Measurements from ENCODE around the gene FAM13B.
"Not testable (repeated sequence)": the region's sequence is repeated elsewhere in the genome, so short reads cannot be mapped to it uniquely, and the experiment has no call there.

Gene FAM13B

DNA sequence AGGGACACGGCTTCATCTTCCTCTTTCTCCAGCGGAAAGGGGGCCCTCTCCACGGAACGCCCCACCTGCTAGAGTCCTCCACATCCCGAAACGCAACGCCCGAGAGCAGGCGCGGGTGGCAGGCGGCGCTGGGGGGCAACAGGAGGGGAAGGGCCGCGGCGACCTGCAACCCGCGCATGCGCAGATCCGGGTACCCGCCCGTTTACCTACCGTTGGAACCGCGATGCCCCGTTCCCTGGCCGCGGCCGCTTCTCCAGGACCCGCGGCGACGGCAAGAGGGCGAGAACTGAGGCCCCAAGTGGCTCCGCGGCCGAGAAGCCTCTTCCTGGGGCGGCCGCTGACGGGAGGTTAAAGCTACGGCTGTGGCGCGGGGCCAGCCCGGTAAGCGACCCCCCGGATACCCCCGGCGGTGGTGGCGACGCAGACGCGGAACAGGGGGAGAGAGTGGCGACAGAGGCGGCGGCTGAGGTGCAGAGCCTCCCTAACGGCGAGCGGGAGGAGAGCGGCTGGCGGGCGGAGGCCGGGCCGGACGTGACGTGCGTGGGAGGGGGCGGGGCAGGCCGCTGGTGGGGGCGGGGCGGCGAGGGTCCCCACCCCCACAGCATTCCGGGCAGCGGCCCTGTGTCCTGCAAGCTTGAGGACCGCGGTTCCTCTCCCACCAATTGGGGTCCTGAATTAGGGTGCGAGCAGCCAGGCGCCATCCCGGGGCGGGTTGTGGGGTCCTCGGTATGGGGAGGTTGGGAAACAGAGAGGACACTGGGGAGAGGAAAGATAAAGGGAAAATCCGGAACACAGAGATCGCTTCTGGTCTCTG, at the start of gene FAM13B:
TSS of gene FAM13B (minus strand) at position 508 of the 814 bp plus-strand sequence. CDS start 13,968 bp downstream, outside the sequence.
- Histone ChIP-seq H3K27ac (peak within 1 kb of the TSS; percentile 79 to 100 (median 96)), H3K4me3 (peak within 1 kb of the TSS; percentile 73 to 100 (median 97))

DNA sequence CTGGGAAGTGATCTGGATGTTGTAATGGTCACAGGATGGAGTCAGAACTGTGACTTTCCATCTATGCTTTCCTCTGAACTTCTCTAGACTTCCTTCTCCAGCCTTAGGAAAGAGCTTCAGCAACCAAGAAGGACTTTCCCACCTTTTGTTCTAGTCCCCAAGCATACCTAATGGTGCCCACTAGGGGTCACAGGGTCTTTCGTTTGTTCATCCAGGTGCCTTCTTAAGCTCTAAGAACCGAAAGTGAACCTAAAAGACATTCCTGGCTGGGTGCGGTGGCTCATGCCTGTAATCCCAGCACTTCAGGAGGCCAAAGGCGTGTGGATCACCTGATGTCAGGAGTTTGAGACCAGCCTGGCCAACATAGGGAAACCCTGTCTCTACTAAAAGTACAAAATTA, 49.2 kb upstream of the FAM13B start:
- no peak overlapping the region for H3K4me3 ChIP-seq

DNA sequence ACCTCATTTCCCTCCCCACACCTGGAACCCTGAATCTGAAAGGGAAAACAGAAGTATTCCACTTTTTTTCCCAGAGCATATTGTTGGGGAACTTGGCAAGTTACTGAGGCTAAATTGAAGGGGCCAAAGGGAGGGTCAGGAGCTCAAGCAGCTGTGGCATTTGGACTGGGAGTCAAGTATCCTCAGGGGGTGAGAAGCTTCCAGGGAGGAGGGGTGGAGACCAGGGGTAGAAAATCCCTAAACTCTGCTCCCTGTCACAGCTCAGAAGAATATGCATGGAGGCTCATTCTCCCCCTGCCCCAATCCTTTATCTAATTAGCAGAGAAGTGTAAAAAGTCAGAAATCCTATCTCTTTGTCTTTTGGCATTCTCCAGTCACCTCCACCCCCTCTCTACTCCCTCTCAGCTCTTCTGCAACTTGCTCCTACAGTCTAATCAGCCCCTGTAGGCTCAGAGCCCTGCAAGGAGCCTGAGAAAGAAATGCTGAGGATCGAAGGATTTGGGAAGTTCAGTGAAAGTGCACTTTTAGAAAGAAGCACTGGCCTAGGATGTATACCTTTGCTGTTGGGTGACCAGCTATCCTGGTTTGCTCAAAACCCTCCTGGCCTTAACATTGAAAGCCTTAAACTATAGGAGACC, 45.2 kb upstream of the FAM13B start:
- Histone ChIP-seq H3K27ac (no peak overlapping the region), H3K4me3 (no peak overlapping the region)

More for the DNA sequence above, 49.2 kb upstream of the FAM13B start:
- H3K27ac ChIP-seq, result no peak overlapping the region

DNA sequence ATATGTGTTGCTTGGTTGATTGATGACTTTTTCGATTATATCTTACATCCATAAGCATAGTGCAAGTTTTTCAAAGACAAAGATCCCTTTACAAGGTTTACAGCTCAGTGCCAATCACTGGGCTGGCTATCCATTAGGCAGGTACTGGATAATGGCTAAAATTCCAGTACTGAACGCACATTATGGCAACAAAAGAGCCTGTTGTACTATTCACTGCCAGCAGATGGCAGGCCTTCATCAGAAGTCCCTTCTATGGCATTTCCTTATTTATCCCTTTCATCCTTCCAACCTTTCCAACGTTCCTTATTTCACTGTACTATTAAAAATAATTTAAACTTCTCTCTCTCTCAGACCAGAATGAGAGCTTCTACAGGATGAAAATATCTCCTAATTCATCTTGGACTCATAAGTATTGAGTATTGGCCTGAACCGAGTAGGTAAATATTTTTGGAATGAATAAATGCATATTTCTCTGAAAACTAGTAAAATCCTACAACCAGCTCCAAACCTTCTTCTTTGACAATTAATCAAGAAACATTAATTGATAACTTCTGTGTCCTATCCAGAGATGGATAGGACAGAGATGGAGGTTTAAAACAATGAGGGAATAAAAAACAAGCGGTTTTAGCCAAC, 44.3 kb upstream of the FAM13B start:
- Histone ChIP-seq H3K27ac (no peak overlapping the region), H3K4me3 (no peak overlapping the region)

DNA sequence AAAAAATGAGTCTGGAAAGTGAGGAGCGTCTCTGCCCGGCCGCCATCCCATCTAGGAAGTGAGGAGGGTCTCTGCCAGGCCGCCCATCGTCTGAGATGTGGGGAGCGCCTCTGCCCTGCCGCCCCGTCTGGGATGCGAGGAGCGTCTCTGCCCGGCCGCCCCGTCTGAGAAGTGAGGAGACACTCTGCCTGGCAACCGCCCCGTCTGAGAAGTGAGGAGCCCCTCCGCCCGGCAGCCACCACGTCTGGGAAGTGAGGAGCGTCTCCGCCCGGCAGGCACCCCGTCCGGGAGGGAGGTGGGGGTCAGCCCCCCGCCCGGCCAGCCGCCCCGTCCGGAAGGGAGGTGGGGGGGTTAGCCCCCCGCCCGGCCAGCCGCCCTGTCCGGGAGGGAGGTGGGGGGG, 37.1 kb upstream of the FAM13B start:
- H3K4me3 ChIP-seq, result not testable (repeated sequence)

DNA sequence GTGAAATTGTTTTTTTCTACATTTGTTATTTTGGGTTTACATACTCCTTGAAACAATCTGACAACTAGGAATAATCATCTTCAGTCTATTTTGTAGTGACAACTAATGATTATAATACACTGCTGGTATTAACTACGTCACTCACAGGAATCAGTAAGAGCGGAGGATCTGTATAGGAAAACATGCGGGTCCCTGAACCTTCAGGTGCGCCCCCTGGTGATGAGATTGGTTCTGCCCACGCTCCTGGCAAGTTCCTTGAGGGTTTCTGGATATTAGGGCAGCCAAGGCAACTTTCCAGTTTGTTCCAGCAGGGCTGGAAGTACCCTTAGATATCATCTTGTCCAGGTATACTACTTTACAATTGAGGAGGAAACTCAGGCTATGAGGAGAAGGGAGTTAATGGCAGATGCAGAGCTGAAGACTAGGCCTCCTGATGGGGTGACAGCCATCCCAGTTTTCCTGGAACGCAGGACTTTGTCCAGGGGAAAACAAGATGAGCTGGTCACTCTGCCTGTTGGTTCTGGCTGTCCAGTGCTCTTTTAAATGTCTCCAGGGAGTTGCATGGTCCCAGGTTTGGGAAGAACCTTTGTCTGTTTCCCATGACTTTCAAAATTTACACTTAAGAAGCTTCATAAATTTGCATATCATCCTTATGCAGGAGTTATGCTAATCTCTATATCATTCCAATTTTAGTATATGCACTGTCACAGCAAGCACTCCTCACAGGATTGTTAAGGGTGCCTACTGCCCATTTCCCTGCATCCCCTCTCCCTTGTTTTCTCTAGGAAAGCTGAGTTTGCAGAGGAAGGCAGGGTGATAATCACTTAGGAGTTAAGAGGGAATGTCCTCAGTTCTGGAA, 36.1 kb upstream of the FAM13B start:
- no peak overlapping the region for H3K27ac ChIP-seq
- H3K4me3 ChIP-seq, result no peak overlapping the region

More for the DNA sequence above, 37.1 kb upstream of the FAM13B start:
- H3K27ac ChIP-seq, result not testable (repeated sequence)

DNA sequence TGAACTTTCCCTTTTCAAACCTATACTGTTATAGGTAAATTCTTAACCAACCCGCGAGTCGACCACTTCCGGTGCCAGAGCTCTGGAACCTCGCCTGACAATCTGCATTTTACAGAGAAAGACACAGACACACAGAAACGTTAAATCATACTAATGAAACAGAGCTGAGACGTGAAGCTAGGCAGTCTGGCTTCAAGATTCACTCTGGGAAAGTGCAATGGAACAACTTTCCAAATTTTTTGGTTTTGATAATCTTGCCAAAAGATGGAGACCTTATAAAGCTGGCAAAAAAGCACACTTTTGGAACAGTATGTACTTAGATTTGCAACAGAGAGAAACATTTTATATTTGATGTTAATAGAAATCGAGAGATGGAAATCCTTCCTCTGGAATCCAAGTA, 35.1 kb upstream of the FAM13B start:
- H3K4me3 ChIP-seq, result no peak overlapping the region
- no peak overlapping the region for H3K27ac ChIP-seq

DNA sequence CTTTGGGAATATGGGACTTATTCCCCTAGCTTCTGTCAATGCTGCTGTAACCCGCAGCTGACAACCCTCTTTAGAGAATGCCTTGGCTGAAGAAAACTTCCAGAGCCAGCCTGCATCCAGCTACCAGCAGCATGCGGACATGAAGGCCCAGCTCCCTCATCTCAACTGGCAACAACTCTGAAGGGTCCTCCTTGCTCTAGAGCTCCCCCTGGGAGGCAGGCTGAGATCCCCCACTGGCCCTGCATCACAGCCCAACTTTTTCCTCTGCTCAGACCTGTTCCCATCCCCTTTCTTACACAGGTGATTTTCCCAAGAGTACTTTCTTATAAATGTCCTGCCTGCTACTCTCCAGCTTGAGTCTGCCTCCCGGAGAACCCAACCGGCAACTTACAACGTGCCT, 32.2 kb upstream of the FAM13B start:
- no peak overlapping the region for H3K4me3 ChIP-seq
- no peak overlapping the region for H3K27ac ChIP-seq

DNA sequence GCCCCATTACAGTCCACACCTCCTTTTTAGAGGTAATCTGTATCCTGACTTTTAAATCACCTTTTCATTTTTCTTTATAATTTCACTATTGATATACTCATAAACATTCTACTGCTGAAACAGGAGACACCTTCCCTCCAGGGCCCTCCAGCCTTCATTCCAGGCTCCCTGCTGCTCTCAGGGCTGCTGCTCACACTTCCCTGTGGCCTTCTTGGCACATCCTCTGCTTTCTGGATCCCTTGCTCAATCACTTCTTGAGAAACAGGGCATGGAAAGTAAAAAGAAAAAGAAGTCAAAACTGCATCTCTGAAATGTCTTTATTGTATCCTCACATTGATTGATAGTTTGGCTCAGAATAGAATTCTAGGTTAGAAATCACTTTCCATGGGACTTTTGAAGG, 31.6 kb upstream of the FAM13B start:
- Histone ChIP-seq H3K27ac (no peak overlapping the region), H3K4me3 (no peak overlapping the region)

DNA sequence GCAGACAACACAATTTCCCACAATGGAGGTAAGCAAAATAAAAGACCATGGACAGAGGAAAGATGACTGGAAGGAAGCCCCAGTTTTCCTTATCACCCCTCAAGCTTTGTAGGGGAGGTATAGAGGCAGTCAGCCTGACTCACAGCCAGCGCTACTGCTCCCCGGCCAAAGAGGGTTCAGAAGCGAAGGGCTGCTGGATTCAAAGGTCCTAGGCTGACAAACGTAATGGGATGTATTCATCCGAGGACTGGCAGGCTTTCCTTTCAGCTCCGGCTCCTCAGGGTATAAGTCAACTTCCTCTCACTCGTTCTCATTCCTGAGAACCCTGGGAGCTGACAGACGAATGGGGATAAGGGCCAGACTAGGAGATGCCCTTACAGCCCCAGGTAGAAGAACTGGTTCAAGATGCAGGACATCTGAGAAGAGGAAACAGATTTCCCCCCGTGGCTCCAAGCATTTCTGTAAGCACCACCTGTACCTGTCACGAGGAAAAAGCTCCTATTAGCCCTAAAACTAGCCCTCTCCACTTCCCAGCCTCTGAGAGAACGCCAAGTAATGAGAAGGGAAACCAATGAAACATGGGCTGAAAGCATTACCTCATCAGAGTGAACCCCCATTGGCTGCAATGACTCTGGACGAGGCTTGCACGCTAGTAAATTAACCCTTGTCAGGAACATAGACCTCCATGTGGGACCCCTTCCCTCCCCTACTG, 22.1 kb upstream of the FAM13B start:
- no peak overlapping the region for H3K4me3 ChIP-seq
- H3K27ac ChIP-seq, result no peak overlapping the region

DNA sequence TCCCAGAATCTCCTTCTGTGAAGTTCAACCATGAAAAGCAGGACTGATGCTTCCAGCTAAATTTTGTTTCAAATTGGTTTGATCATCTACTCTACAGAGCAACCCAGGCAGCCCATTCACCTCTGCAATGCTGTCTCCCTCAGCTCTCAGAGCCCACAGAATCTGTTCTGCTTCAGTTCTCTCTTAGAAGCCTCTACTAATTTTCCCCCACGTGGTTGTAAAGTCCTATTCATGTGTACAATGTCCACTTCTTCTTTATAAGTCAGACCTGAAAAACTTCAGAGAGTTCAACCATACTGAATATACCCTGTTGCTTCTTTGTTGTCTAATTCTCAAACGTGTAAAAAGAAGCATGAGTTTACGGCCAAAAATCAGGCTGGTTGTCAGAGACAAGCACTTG, 21.3 kb upstream of the FAM13B start:
- Histone ChIP-seq H3K27ac (no peak overlapping the region), H3K4me3 (no peak overlapping the region)

DNA sequence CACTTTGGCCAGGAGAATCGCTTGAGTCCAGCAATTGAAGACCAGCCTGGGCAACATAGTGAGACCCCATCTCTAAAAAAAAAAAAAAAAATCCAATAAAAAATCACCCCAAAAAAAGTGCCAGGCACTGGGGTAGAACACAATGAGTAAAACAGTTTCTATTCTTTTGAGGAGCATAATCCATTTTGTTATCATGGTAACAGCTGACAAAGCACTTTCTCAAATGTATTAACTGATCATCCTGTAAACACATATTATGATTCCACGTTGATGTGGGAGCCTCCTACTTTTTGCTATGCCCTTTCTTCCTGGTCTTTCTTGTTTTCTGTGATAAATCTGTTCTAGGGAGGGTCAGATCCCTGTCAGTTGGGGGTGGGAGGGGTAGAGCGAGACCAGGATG, 20.7 kb upstream of the FAM13B start:
- H3K27ac ChIP-seq, result no peak overlapping the region

DNA sequence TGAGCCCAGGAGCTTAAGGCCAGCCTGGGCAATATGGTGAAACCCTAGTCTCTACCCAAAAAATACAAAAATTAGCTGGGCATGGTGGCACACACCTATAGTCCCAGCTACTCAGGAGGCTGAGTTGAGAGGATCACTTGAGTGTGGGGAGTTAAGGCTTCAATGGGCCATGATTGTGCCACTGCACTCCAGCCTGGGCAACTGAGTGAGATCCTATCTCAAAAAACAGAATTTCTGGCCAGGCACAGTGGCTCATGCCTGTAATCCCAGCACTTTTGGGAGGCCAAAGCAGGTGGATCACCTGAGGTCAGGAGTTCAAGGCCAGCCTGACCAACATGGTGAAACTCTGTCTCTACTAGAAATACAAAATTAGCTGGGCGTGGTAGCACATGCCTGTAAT, 19.8 kb upstream of the FAM13B start:
- not testable (repeated sequence) for H3K27ac ChIP-seq, H3K4me3 ChIP-seq

More for the DNA sequence above, 20.7 kb upstream of the FAM13B start:
- no peak overlapping the region for H3K4me3 ChIP-seq

DNA sequence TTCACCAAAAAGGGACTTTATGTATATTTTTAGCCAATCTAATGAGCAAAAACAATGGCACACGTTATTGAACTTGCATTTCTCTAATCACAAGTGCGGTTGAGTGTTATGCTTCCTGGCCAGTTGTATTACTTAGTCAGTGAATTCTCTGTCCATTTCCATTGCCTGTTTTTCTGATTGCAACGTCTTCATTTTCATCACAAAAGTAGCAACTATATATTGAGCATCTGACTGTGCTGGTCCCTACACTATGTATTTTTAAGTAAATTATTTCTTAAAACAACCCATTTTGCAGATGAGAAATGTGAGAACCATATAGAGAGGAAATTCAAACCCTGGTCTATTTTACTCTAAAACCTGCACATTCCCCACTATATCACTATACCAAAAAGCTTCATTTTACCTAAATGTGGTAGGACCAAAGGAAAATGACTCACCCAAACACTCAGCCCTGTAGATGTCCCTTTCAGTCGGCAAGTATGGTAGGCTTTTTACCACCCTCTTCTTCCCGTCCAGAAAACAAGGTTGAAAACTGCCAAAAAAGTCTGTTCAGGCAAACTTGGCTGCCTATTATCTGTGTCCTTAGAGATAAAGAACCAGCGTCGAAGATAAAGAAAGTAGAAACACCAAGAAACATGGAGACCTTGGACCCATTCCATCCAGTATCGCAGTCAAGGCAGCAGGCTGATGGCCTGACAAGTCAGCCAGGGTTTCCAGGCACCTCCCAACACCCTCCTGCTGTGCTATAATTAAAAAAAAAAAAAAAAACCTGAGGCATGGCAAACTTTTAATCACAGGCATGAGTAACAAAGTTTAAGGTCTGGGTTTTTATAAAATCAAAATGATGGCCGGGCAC, 18.8 kb upstream of the FAM13B start:
- Histone ChIP-seq H3K4me3 (no peak overlapping the region), H3K27ac (no peak overlapping the region)

DNA sequence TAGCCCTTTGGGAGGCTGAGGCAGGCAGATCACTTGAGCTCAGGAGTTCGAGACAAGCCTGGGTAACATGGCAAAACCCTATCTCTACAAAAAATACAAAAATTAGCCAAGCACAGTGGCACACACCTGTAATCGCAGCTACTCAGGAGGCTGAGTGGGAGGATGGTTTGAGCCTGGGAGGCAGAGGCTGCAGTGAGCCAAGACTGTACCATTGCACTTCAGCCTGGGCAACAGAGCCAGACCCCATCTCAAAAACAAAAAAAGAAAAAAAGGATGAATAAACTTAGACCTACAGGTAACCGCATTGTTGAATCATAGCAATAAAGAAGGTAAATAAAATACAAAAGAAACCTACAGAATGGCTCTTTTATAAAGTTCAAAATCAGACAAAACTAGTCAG, 12.4 kb upstream of the FAM13B start:
- H3K27ac ChIP-seq, H3K4me3 ChIP-seq: not testable (repeated sequence)

DNA sequence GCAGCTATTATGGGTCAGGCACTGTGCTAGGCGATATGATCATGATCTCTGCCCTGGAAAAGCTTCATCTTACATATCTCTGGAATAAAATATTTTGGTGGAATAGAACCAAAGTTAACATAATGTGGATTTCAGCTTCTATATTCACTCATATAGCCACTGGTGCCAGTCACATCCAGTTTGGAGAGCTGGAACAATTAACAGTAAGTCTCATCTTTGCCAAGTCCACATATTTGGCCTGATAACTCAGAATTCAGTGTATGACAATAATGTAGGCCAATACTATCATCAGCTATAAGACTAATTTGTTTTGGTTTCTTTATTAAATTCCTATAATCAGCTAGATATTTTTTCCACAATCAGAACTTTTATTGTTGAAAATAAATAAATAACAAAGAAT, 5.9 kb upstream of the FAM13B start:
- H3K27ac ChIP-seq, result no peak overlapping the region
- no peak overlapping the region for H3K4me3 ChIP-seq

DNA sequence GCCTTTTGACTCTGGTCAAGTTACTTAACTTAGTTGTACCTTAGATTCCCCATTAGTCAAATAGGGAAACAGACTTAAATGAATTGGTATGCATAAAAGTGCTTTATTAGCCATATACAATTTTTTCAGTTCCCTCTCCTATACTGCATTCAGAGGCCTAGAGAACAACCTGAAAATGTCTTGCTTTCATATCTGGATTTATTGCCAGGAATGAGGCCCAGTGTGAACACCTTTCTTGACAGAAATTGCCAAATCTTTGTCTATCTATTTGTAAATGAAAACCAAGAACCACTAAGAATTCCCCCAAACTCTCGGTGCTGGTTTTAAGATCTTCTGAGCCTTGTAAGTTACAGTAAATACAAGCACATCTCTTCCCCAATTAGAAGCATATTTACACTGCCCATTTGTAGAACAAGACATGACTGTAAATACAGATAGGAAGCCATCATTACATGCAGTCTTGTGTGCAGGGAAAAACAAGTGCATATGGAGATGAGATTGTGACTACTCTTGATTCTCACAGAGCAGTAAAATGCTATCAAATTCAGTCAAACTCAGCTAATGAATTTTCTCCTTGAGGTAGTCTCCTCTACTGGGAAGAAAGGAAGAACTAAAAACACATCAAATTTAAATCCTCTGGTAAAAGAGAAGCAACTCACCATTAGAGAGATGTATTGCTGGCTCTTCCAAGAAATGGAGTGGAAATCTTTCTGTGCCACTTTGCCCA, 5.2 kb upstream of the FAM13B start:
- Histone ChIP-seq H3K27ac (no peak overlapping the region), H3K4me3 (no peak overlapping the region)

DNA sequence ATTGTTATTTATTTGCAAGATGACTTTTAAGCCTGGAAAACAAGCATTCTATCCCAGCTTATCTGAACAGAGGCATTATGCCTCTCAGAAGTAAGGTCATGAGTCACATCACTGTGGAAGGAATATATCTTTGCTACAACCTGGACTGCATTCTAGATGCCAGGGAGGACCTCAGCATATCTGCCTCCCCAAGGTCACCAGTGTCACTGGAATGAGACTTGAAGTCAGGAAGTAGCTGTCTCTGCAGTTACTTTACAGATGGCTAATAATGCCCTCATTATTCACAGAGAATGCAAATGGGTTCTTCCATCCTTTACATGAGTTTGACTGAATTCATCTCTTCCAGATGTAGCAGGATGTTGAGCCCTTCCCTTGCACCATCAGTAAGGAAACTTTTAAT, 4.4 kb upstream of the FAM13B start:
- H3K27ac ChIP-seq, result no peak overlapping the region
- no peak overlapping the region for H3K4me3 ChIP-seq

All from skin epidermis (tissue), 12 donors.